Central memory CD4-positive, alpha-beta T cell (primary cell): Measurements from ENCODE around the gene BPHL.
"Not testable (repeated sequence)": the region's sequence is repeated elsewhere in the genome, so short reads cannot be mapped to it uniquely, and the experiment has no call there.

Experiments used
- DNase-seq: peaks from one replicate; pipeline ENCODE4 v3.0.0; 2022

Gene BPHL

DNA sequence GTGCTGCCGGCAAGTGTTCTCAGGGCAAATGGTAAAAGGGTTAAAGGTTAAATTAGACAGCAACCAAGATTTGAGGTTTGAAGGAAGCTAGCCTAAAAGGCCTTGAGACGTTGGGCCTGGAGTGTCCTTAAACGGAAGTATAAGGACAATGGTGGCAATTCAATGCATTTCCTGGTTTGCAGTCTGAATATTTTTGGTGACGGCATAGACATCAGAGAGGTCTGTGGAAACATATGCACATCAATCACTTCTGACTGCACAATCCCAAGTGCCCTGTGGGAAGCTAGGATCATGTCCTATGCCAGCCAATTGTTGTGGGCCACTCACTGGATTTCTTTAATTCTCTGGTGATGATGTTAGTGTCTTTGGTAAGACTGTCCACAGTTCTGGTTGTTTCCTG lies 64.6 kb downstream of the BPHL start:
- DNase-seq = no peak

DNA sequence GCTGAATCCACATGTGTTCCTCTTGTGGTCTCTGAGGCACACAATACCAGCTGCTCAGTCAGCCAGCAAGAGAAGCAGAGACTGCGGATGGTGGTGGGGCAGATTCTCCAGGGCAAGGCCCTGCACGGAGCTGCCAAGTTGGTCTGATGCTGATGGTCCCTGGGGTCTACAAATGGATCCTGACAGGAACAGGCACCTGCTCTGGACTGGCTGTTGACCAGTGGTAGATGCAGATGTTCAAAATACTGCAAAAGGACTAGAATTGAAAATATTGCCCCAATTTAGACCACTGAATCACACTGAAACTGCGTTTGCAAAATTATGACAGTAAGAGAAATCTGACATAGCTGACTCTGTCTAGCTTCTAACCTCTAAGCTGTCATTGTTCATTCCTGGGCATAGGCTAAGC lies 68.5 kb downstream of the BPHL start:
- DNase-seq = no peak

DNA sequence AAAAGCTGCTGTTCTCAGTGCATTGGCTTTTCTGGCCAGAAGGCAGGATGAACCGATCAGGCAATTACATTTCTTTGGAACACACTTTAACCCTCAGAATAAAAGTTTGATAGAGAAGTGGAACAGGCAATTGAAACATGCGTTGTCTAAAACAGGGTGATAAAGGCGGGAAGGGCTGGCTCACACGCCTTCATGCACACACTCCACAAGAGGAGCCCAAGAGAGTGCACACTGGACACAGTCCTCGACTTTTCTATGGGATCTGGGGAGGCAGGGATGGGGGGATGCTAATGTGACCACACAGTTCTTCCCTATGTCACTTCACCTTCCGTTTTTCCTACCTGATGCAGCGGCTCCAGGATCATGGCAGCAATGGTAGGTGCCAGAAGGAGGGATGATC lies 69.8 kb downstream of the BPHL start:
- DNase-seq = no peak

- DNase-seq = not testable (repeated sequence)
Measured at GRCh38 chr6:3189192-3189591, 70.7 kb downstream of the BPHL start.

DNA sequence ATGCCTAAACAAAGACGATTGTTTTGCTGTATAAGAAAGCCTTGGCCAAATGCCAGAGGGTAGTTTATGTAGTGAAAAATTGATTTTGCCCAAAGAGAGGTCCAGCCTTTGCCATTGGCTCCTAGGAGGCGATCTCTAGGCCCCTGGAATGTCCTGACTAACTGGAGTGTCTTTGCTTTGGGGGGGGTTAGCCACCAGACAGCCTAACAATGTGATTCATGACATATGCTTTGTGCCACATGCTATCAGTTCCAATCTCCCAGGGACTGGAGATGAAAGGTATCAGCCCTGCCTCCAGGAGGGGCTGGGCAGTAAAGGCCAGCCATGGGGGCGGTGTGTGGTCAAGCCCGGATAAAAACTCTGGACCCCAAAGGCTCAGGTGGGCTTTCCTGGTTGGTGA lies 71.5 kb downstream of the BPHL start:
- DNase-seq = no peak

DNA sequence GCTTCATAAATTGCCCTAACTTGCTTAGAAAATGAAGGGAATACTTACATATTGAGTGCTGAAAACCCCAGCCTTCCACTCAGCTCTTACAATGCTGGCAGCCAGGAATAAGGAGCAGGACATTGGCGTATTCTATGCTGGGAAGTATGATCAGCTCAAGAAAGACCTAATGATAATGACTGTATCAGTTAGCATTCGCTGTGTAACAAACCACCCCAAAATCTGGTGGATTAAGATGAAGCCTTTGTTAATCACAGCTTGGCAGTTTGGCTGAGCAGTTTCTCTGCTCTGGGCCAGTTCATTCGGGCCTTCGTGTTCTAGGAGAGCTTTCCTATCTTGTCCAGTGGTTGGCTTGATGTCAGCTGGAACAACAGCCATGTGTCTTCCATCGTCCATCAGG lies 72.3 kb downstream of the BPHL start:
- no peak for DNase-seq

DNA sequence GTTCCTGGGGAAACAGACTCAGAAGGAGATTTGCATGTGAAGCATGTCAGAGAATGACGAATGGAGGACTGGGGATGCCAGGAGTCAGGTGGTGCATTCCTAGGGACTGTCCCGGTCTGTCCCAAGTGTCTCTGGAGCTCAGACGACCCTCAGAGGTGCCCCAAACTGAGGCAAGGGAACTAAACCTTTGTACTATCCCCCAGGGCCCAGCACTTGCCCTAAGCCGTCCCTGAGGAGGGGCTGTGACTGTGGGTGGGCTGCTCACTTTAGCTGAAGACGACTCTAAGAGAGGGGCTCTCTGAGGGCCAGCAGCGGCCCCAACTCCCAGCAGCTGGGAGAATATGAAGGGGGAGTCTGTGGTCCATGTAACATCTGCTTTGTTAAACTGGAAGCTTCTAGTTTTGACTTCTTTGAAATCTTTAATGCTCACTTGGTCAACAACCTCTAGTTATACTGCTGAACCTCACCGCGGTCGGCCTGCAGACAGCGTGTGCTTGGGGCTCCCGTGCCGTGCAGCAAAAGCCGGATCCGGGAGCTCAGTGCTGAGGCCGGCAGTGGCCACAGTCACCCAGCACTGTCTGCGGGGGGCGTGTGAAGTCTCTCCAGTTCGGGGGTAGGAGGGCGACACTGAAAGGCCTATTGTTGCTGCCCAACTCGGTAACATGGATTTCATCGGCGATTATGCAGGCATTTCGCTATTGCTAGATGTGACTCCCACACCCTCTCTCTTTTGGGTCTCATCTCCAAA lies 74.8 kb downstream of the BPHL start:
- DNase-seq = no peak

DNA sequence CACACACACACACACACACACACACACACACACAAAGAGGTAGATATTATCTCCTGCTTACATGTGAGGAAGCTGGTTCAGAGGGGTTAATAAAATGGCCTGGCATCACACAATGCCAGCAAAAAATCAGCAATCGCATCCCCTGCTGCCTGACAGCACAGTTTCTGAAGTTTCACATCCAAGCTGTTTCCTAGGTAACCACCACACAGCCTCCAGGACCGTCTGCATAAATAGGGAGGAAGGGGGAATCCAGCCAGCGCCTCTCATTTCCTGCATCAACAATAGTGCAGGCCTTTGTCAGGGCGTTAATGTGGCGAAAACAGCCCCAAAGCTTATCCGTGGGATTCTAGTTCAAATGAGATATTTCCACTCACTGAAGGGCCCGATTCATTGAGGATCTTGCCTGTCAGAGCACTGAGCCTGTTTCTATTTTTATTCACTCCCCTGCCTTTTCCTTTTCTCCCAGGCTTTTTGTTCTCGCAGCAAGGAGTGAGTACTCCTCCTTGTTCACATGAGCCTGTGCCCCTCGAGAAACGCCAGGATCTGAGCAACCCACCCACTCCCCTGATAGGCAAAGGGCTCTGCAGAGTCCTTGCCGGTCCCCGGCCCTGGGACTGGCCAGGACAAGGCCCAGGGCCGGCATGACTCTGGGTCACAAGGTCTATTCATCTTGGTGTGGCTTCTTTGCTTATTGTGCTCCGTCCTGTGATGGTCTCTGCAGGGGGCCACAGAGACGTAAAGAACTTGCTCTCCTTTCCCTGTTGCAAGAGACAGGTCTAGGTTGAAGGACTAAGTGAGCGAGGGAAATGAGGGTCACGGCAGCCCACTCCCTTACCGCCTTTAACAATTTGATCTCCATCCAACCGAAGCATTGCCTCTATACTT lies 76.3 kb downstream of the BPHL start:
- no peak for DNase-seq

DNA sequence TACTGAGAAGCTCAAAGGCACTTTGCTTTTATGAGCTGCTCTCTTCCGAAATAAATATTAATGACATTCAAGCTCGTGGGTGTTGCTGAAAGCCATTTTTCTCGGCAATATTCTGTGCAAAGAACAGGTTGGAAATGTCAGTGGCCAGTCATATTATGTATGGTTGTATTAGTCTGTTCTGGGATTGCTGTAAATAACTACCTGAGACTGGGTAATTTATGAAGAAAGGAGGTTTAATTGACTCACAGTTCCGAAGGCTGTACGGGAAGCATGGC lies 76.8 kb downstream of the BPHL start:
- DNase-seq = no peak

- no peak for DNase-seq
Measured at GRCh38 chr6:3195695-3196497, 77.4 kb downstream of the BPHL start.

DNA sequence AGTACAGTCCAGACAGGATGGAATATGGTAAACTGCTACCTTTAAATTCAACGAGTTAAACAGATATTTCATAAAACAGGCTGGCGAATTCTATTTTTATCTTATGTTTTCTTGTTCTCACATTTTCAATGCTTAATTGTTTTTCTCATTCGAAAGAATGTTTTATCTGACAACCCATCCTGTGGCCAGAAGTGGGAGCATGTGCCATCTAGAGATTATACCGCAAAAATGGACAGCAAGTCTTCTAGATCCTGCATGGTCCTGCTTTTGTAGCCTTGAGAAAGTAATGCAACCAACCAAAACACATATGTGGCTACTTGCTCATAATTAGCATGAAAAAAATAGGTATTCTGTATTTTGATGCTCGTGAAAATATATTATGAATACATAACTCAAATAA lies 78.3 kb downstream of the BPHL start:
- no peak for DNase-seq

- not testable (repeated sequence) for DNase-seq
Measured at GRCh38 chr6:3197734-3198133, 79.2 kb downstream of the BPHL start.

DNA sequence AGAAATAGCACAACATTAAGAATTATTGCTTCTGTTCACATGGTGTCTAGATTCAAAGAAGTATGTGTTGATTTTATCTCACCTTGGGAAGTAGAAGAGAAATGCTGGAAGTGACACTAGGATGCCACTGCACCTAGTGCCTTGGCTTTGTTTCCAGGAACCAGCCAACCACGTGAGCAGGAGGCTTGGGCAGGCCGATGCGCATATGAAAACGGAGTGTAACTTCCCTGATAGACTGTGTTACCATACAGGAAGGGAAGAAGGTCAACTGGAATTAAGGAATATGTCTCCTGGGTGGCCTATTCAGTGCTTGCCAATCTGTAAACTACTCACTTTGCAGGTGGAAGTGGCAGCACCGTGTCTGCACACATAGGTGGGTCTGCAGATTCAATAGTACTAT lies 80.9 kb downstream of the BPHL start:
- DNase-seq = no peak

DNA sequence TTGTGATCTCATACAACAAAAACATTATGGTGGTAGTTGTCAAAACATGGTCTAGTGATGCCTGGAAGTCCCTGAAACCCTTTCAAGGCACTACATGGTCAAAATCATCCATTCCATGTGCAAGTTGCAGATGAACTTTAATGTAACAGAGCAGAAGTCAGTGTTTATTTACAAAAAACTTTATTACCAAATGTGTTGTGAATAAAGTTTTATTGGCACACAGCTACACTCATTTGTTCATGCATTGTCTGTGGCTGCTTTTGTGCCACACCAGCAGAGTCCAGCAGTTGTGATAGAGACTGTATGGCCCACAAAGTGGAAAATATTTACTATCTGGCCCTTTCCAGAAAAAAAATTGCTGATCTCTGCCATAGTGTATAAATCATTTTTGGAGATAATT lies 82.2 kb downstream of the BPHL start:
- no peak for DNase-seq

GRCh38 chr6:3201388-3201787 lies 82.9 kb downstream of the BPHL start:
- no peak for DNase-seq
